SH-SY5Y (cell line): Measurements from ENCODE around the gene EHMT2.

Source experiments
- GATA2 ChIP-seq: IDR thresholded peaks from 2 replicates; pipeline ENCODE4 v1.6.1; 2011; ENCODE audit warnings: mild to moderate bottlenecking, low read depth, low read length
- GATA3 ChIP-seq: IDR thresholded peaks from 2 replicates; pipeline ENCODE4 v1.6.1; 2011; ENCODE audit warnings: low read depth, mild to moderate bottlenecking, low read length, moderate library complexity

- TF ChIP-seq GATA2 (no peak), GATA3 (no peak)
Observed at GRCh38 chr6:31871046-31871659, 26.3 kb downstream of the EHMT2 start.
